ENCODE measurements around the gene PIEZO1. TPM values are rescaled to one million over a fixed set of nuclear protein-coding genes. Genes with fewer than 3 reads are reported as not detected.
"Not testable (repeated sequence)": the region's sequence is repeated elsewhere in the genome, so short reads cannot be mapped to it uniquely, and the experiment has no call there.

Gene PIEZO1
- total RNA-seq, 2 donors from 2014 or later: 37.7 to 73.2 TPM

GRCh38 chr16:88824256-88825077 lies 39.4 kb upstream of the PIEZO1 start:
- Histone ChIP-seq H3K4me3 (no peak overlapping the region), H3K27me3 (no peaks in the 10 kb centered on the region), H3K36me3 (peaks cover 29% of the 10 kb centered on the region), H3K4me1 (no peaks in the 10 kb centered on the region), H3K9me3 (no peaks in the 10 kb centered on the region), H3K27ac (no peak overlapping the region)
- TF ChIP-seq, protein P1, sequence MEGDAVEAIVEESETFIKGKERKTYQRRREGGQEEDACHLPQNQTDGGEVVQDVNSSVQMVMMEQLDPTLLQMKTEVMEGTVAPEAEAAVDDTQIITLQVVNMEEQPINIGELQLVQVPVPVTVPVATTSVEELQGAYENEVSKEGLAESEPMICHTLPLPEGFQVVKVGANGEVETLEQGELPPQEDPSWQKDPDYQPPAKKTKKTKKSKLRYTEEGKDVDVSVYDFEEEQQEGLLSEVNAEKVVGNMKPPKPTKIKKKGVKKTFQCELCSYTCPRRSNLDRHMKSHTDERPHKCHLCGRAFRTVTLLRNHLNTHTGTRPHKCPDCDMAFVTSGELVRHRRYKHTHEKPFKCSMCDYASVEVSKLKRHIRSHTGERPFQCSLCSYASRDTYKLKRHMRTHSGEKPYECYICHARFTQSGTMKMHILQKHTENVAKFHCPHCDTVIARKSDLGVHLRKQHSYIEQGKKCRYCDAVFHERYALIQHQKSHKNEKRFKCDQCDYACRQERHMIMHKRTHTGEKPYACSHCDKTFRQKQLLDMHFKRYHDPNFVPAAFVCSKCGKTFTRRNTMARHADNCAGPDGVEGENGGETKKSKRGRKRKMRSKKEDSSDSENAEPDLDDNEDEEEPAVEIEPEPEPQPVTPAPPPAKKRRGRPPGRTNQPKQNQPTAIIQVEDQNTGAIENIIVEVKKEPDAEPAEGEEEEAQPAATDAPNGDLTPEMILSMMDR (IDR thresholded peaks at IDR 0.05): no peak
- no peak for DNase-seq (ENCODE audit: low spot score)

DNA sequence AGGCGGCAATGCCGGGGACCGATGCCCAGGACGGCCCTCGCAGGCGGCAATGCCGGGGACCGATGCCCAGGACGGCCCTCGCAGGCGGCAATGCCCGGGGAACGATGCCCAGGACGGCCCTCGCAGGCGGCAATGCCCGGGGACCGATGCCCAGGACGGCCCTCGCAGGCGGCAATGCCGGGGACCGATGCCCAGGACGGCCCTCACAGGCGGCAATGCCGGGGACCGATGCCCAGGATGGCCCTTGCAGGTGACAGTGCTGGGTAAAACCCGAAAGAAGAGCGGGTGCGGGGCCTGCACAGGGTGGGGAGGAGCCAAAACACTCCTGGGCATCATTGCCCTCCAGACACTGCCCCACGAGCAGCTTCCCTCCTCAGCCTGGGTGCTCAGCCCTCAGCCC lies 38.6 kb upstream of the PIEZO1 start:
- DNase-seq (ENCODE audit: low spot score); H3K27me3 ChIP-seq; H3K9me3 ChIP-seq; H3K4me3 ChIP-seq; H3K4me1 ChIP-seq; H3K27ac ChIP-seq: not testable (repeated sequence)
- peaks cover 29% of the 10 kb centered on the region for H3K36me3 ChIP-seq

DNA sequence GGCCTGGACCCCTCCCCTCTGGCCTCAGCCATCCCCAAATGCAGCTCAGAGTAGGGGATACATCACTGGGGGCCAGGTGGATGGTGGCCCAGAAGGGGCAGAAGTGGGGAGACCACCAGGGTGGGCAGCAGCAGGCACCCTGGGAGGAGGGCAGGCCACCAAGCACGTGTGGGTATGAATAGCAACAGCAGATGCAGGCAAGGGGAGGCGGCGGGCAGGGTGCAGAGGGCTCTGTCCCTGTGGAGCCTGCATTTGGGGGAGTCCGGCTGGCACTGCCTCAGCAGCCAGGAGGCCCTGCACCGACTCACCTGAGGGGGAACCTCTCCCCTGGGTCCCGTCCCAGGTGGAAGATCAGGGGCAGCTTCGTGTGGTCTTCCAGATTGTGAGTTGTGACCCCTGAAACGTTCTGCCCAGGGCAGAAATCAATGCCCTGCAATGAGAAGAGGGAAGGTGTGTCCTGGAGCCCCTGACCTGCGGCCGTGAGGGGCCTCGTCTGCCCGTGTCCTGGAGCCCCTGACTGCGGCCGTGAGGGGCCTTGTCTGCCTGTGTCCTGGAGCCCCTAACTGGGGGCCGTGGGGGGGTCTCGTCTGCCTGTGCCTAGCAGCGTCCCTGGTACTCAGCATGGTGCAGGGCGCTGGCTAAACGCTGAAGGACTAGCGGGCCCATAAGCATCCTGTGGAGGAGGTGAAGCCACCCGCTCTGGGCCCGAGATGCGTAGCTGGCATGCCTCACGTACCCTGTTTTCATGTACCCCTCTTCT lies 37.4 kb upstream of the PIEZO1 start:
- Histone ChIP-seq H3K4me3 (no peak overlapping the region), H3K9me3 (no peaks in the 10 kb centered on the region), H3K4me1 (no peaks in the 10 kb centered on the region), H3K27ac (no peak overlapping the region), H3K27me3 (no peaks in the 10 kb centered on the region), H3K36me3 (peaks cover 22% of the 10 kb centered on the region)
- no peak for DNase-seq (ENCODE audit: low spot score)
- TF ChIP-seq, protein P1 (IDR thresholded peaks at IDR 0.05): no peak

DNA sequence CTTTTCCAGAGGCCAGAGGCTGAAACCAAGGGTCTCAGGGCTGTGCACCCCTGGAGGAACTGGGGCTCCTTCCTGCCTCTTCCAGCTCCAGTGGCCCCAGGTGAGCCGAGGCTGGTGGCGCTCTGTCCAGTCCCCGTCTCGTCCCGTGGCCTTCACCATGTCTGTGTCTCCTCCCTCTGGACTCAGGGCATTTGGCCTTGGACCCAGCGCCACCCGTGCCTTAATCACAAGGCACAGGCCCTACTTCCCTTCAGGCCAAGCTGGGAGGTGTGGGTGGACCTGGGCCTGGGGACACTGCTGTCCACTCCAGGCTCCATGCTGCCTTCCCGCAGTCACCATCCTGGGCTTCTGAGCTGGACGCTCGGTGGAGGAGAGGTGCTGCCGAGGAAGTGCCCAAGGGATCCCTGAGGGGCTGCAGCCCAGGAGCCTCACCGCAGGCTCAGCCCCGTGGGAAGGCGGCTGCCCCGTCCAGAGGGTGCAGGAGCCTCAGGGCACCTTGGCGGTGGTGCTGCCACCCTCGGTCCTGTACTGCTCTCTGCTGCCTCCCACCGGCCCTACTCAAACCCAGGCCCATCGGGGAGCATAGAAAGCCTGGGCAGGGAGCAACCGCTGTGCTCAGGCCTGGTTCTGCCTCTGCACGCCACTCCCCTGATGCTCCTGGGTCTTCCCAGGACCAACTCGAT lies 36.3 kb upstream of the PIEZO1 start:
- Histone ChIP-seq H3K9me3 (no peaks in the 10 kb centered on the region), H3K4me1 (no peaks in the 10 kb centered on the region), H3K36me3 (peaks cover 22% of the 10 kb centered on the region), H3K27ac (no peak overlapping the region), H3K27me3 (no peaks in the 10 kb centered on the region), H3K4me3 (no peak overlapping the region)
- TF ChIP-seq, protein P1 (IDR thresholded peaks at IDR 0.05): no peak
- DNase-seq (ENCODE audit: low spot score): no peak

DNA sequence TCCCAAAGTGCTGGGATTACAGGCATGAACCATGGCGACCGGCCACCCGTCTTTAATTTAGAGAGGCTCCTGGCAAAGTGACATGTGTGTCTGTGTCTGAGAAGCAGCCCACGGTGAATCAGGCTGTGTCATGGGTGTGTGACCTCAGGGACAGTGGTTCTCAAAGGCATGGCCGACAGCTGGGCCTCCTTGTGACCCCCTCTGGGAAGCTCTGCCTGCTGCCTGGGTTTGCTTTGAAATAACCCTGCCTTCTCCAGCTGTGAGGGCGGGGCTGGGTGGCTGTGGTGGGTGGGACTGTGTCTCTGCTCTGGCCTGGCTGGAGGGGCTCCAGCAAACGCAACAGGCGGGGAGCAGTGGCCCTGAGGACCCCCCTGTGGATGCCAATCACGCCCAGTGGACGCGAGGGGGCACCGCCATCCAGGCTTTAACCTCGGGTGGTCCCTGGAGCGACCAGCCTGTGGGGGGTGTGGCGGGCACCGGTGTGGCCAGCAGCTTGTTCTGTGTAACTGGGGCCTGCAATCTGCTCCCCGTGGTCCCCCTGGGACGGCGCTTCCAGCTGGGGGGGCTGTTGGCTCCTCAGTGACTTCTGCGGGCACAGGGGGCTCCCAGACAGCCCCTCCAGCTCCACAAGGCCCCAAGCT lies 35.5 kb upstream of the PIEZO1 start:
- Histone ChIP-seq H3K27ac (no peak overlapping the region), H3K36me3 (peaks cover 22% of the 10 kb centered on the region), H3K4me1 (no peaks in the 10 kb centered on the region), H3K4me3 (no peak overlapping the region), H3K27me3 (no peaks in the 10 kb centered on the region), H3K9me3 (no peaks in the 10 kb centered on the region)
- TF ChIP-seq, protein P1 (IDR thresholded peaks at IDR 0.05): no peak
- DNase-seq (ENCODE audit: low spot score): no peak
